Endothelial cell of umbilical vein (primary cell): Measurements from ENCODE around the gene KHSRP. TPM values are rescaled to one million over a fixed set of nuclear protein-coding genes. Genes with fewer than 3 reads are reported as not detected.
A peak's percentile ranks its signal among the peaks of the same experiment; 100 is the strongest.

ENCODE experiments used
- BruUV-seq: library from RNA; stranded (reverse); fragments of 400-500 nt; replicated peaks from 2 replicates; lab custom pipeline; 2021; lab: Mats Ljungman, UMichigan
- CTCF ChIA-PET: fragments of 300-600, 350-600 bp; sonication (Branson Sonifier 250); formaldehyde crosslinking; loops from one replicate; lab custom pipeline; 2021; ENCODE audit warnings: antibody characterized with exemption, inconsistent platforms; lab: Charles Lee
- POLR2A ChIA-PET: fragments of 300-600, 350-600 bp; sonication (Branson Sonifier 250); formaldehyde crosslinking; loops from one replicate; lab custom pipeline; 2021; ENCODE audit warnings: antibody characterized with exemption, inconsistent platforms; lab: Charles Lee
- DNase-seq: peaks from one replicate; pipeline ENCODE4 v3.0.0-alpha.2; 2011; ENCODE audit warnings: low read depth, low spot score
- FAIRE-seq: peaks from 2 replicates; lab custom pipeline; 2011; peaks lifted over from hg19 to GRCh38; lab: Jason Lieb, UNC
- H2AFZ ChIP-seq: 2 replicates; pipeline ENCODE4 v1.6.0; 2012; ENCODE audit warnings: low read depth, low read length, control low read depth, inconsistent platforms
- H3K27ac ChIP-seq: 2 replicates; pipeline ENCODE4 v1.5.1; 2011; ENCODE audit warnings: low read depth, mild to moderate bottlenecking, control low read depth, low read length, moderate library complexity; ENCODE audit not compliant: insufficient read depth
- H3K27me3 ChIP-seq, 2 experiments: 2 replicates each; pipeline versions ENCODE4 v1.6.0 to v1.6.1; 2011; ENCODE audit warnings: low read length in 2 of 2, mixed read lengths in 1 of 2; ENCODE audit not compliant: control insufficient read depth in 2 of 2, insufficient read depth in 2 of 2
- H3K36me3 ChIP-seq, 2 experiments: 2 replicates in 1 of 2; 3 replicates in 1 of 2; pipeline ENCODE4 v1.5.1; 2011; ENCODE audit warnings: low read length in 2 of 2, mild to moderate bottlenecking in 1 of 2, moderate library complexity in 1 of 2; ENCODE audit not compliant: control insufficient read depth in 2 of 2, insufficient read depth in 2 of 2; ENCODE audit errors: extremely low read depth in 1 of 2
- H3K4me1 ChIP-seq: 3 replicates; pipeline ENCODE4 v1.5.1; 2011; ENCODE audit warnings: mild to moderate bottlenecking, low read length; ENCODE audit not compliant: control insufficient read depth, insufficient read depth; ENCODE audit errors: extremely low read depth
- H3K4me2 ChIP-seq: 2 replicates; pipeline ENCODE4 v1.6.1; 2011; ENCODE audit warnings: low read length, control low read depth, mixed read lengths; ENCODE audit not compliant: insufficient read depth
- H3K4me3 ChIP-seq, 3 experiments: fragments of 200-600 bp in 1 of 3; sonication (generic), shearing (Covaris generic) in 1 of 3; replicated peaks in 1 of 3; 2 replicates each; pipeline ENCODE4 v1.5.1; 2011 to 2016; ENCODE audit warnings: control low read depth in 3 of 3, low read length in 3 of 3, mild to moderate bottlenecking in 2 of 3, inconsistent platforms in 1 of 3, low read depth in 1 of 3, moderate library complexity in 1 of 3; ENCODE audit not compliant: insufficient read depth in 1 of 3
- H3K79me2 ChIP-seq: 2 replicates; pipeline ENCODE4 v1.6.0; 2012; ENCODE audit warnings: low read length, inconsistent platforms; ENCODE audit not compliant: control insufficient read depth, insufficient read depth
- H3K9ac ChIP-seq: replicated peaks from 2 replicates; pipeline ENCODE3; 2011; ENCODE audit warnings: low read length, control low read depth; ENCODE audit not compliant: insufficient read depth; ENCODE audit errors: extremely low read depth
- H3K9me1 ChIP-seq: replicated peaks from 3 replicates; pipeline ENCODE4 v1.6.0; 2011; ENCODE audit warnings: mild to moderate bottlenecking, low read length; ENCODE audit not compliant: control insufficient read depth, insufficient read depth; ENCODE audit errors: extremely low read depth
- H3K9me3 ChIP-seq: replicated peaks from 2 replicates; pipeline ENCODE4 v1.5.1; 2012; ENCODE audit warnings: low read length, inconsistent platforms; ENCODE audit not compliant: control insufficient read depth, insufficient read depth
- H4K20me1 ChIP-seq: replicated peaks from 2 replicates; pipeline ENCODE3; 2011; ENCODE audit warnings: mild to moderate bottlenecking, low read length; ENCODE audit not compliant: control insufficient read depth, insufficient read depth; ENCODE audit errors: extremely low read depth
- EZH2 ChIP-seq: IDR thresholded peaks from 2 replicates; pipeline ENCODE4 v1.6.1; 2012; ENCODE audit warnings: borderline replicate concordance, low read depth, mild to moderate bottlenecking, moderate library complexity, low read length, inconsistent platforms; ENCODE audit not compliant: severe bottlenecking
- FOS ChIP-seq: IDR thresholded peaks from 2 replicates; pipeline ENCODE4 v1.6.1; 2011; ENCODE audit warnings: mild to moderate bottlenecking, low read length, moderate library complexity, borderline replicate concordance; ENCODE audit not compliant: insufficient read depth
- GATA2 ChIP-seq: IDR thresholded peaks from 2 replicates; pipeline ENCODE4 v1.7.0; 2011; ENCODE audit warnings: low read depth, mild to moderate bottlenecking, moderate library complexity, mixed read lengths, low read length; ENCODE audit not compliant: insufficient read length, insufficient read depth
- JUN ChIP-seq: IDR thresholded peaks from 2 replicates; pipeline ENCODE4 v1.6.1; 2011; ENCODE audit warnings: borderline replicate concordance, low read depth; ENCODE audit not compliant: insufficient read length, insufficient read depth
- MYC ChIP-seq: IDR thresholded peaks from one replicate; pipeline ENCODE4 v1.6.1; 2011; ENCODE audit warnings: mild to moderate bottlenecking, low read depth, low read length
- POLR2A ChIP-seq: IDR thresholded peaks from 2 replicates; pipeline ENCODE4 v1.6.1; 2012; ENCODE audit warnings: low read depth, mild to moderate bottlenecking, control low read depth, low read length
- dilution Hi-C: fragments of 300-500 bp; cut with MboI; formaldehyde crosslinking; loops from one replicate; pipeline ENCODE4 v1.15.0; 2019; ENCODE audit warnings: low sequenced_read_pairs; ENCODE audit not compliant: extremely low pct_ligation_motif_present
- intact Hi-C: fragments of 100-400 bp; cut with micrococcal nuclease; formaldehyde crosslinking; loops from one replicate; pipeline ENCODE4 v1.10.0; 2022
- polyA plus RNA-seq, 4 experiments: library from polyadenylated mRNA; depleted of rRNA in 3 of 4; stranded (reverse) in 3 of 4; unstranded in 1 of 4; fragments of >200 nt; gene quantifications; 2 replicates each; pipeline versions ENCODE4 v1.2.1 to v1.2.3, GENCODE V29; 2011 to 2012; ENCODE audit warnings: missing spikeins in 1 of 4
- total RNA-seq: library from RNA; stranded (reverse); gene quantifications from 2 replicates; pipeline ENCODE4 v1.2.3, GENCODE V29; 2021
- TF ChIP-seq, protein P1 (sequence below): IDR thresholded peaks from 2 replicates; pipeline ENCODE4 v1.6.1; 2011; ENCODE audit not compliant: insufficient read depth, insufficient read length

KHSRP gene
- total and polyA plus RNA-seq, 2 donors (not counting 3 experiments of a cell fraction or from before 2014, with no cell fraction given), result 98.3 to 372 TPM

- FAIRE-seq, result no peak
- no TSS peak for BruUV-seq
- intact Hi-C loops, result no loop called here
Observed at GRCh38 chr19:6414793-6415590, 9.6 kb downstream of the KHSRP start.

GRCh38 chr19:6413721-6414643 lies 10.6 kb downstream of the KHSRP start:
- Histone ChIP-seq H3K9me1 (no peaks in the 10 kb centered on the region), H3K36me3 (peaks cover 19 to 41% of the 10 kb centered on the region in 2 experiments), H3K9me3 (no peaks in the 10 kb centered on the region), H3K9ac (no peak overlapping the region), H3K79me2 (peaks cover 4% of the 10 kb centered on the region), H3K4me1 (no peaks in the 10 kb centered on the region), H3K27me3 (no peaks in the 10 kb centered on the region), H3K27ac (no peak overlapping the region), H2AFZ (no peak overlapping the region), H3K4me3 (no peak overlapping the region), H4K20me1 (no peaks in the 10 kb centered on the region), H3K4me2 (no peak overlapping the region)
- intact Hi-C loops, result no loop called here
- TSS peak; percentile 36 for BruUV-seq
- FAIRE-seq (no peak), DNase-seq (no peak)
- dilution Hi-C loops, result no loop called here
- TF ChIP-seq EZH2 (no peak), JUN (no peak), POLR2A (no peak), FOS (no peak), GATA2 (no peak)
- TF ChIP-seq, protein P1, sequence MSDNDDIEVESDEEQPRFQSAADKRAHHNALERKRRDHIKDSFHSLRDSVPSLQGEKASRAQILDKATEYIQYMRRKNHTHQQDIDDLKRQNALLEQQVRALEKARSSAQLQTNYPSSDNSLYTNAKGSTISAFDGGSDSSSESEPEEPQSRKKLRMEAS, result no peak
- ChIA-PET CTCF (no interaction called here), POLR2A (no interaction called here)

More at GRCh38 chr19:6414793-6415590, 9.6 kb downstream of the KHSRP start:
- Histone ChIP-seq H3K9me3 (no peaks in the 10 kb centered on the region), H3K27ac (no peak overlapping the region), H3K9ac (no peak overlapping the region), H4K20me1 (no peaks in the 10 kb centered on the region), H3K27me3 (no peaks in the 10 kb centered on the region), H3K4me1 (no peaks in the 10 kb centered on the region), H3K4me2 (no peak overlapping the region), H3K9me1 (no peaks in the 10 kb centered on the region), H3K4me3 (no peak overlapping the region), H2AFZ (no peak overlapping the region), H3K36me3 (peaks cover 26 to 51% of the 10 kb centered on the region in 2 experiments), H3K79me2 (peaks cover 14% of the 10 kb centered on the region)
- DNase-seq, result no peak
- ChIA-PET CTCF (no interaction called here), POLR2A (no interaction called here)
- dilution Hi-C loops, result no loop called here
- no peak for TF ChIP-seq FOS
- TF ChIP-seq, protein P1, result no peak
- no peak for TF ChIP-seq MYC
